GM23338 (cell line): Measurements from ENCODE around the gene GIGYF2. TPM values are rescaled to one million over a fixed set of nuclear protein-coding genes. Genes with fewer than 3 reads are reported as not detected.

Source experiments
- ATAC-seq: fragments of 200-7000 bp; cut with Tn5 transposase; 3 replicates; pipeline ENCODE4 v1.9.1; 2020
- DNase-seq: peaks from one replicate; pipeline ENCODE4 v3.0.0-alpha.2; 2015; ENCODE audit warnings: low spot score
- H2AFZ ChIP-seq: fragments of 200-600 bp; sonication (generic); 2 replicates; pipeline ENCODE4 v1.8.0; 2016; ENCODE audit warnings: antibody characterized with exemption, mild to moderate bottlenecking, moderate library complexity
- H3F3A ChIP-seq: fragments of 200-600 bp; sonication (generic); replicated peaks from 2 replicates; pipeline ENCODE4 v1.8.0; 2017; ENCODE audit warnings: antibody characterized with exemption, mixed run types, low read depth
- H3K27ac ChIP-seq: fragments of 200-600 bp; sonication (generic); 2 replicates; pipeline ENCODE4 v1.6.1; 2016; ENCODE audit warnings: low read depth
- H3K27me3 ChIP-seq: fragments of 200-600 bp; sonication (generic); 2 replicates; pipeline ENCODE4 v1.8.0; 2016; ENCODE audit warnings: mild to moderate bottlenecking, mixed run types, moderate library complexity; ENCODE audit not compliant: insufficient read depth
- H3K36me3 ChIP-seq: fragments of 200-600 bp; sonication (generic); 2 replicates; pipeline ENCODE4 v1.8.0; 2016; ENCODE audit warnings: mild to moderate bottlenecking; ENCODE audit not compliant: insufficient read depth
- H3K4me1 ChIP-seq: fragments of 200-600 bp; sonication (generic); 2 replicates; pipeline ENCODE4 v1.8.0; 2016; ENCODE audit warnings: mild to moderate bottlenecking, moderate library complexity; ENCODE audit not compliant: insufficient read depth
- H3K4me2 ChIP-seq: fragments of 200-600 bp; sonication (generic); 2 replicates; pipeline ENCODE4 v1.7.1; 2017; ENCODE audit warnings: mixed run types
- H3K4me3 ChIP-seq: fragments of 200-600 bp; sonication (generic); 2 replicates; pipeline ENCODE4 v1.6.1; 2016; ENCODE audit warnings: mixed run types
- H3K79me2 ChIP-seq: fragments of 200-600 bp; sonication (generic); replicated peaks from 2 replicates; pipeline ENCODE4 v1.8.0; 2017; ENCODE audit warnings: mild to moderate bottlenecking; ENCODE audit not compliant: insufficient read depth
- H3K9me2 ChIP-seq: fragments of 200-600 bp; sonication (generic); 2 replicates; pipeline ENCODE4 v1.8.0; 2017; ENCODE audit not compliant: insufficient read depth
- H4K20me1 ChIP-seq: fragments of 200-600 bp; sonication (generic); replicated peaks from 2 replicates; pipeline ENCODE4 v1.8.0; 2017; ENCODE audit warnings: mild to moderate bottlenecking; ENCODE audit not compliant: insufficient read depth
- H3K27ac Mint-ChIP-seq: 2 replicates; pipeline ENCODE4 v1.8.0; 2020; ENCODE audit warnings: inconsistent platforms, mild to moderate bottlenecking, moderate library complexity, mixed read lengths
- H3K27me3 Mint-ChIP-seq: 3 replicates; pipeline ENCODE4 v1.8.0; 2022; ENCODE audit warnings: low read depth, mild to moderate bottlenecking, moderate library complexity, mixed read lengths, inconsistent platforms; ENCODE audit not compliant: insufficient read depth, poor library complexity
- H3K36me3 Mint-ChIP-seq: 3 replicates; pipeline ENCODE4 v1.8.0; 2021; ENCODE audit warnings: low read depth, mild to moderate bottlenecking, inconsistent platforms, moderate library complexity, mixed read lengths
- H3K4me1 Mint-ChIP-seq: 3 replicates; pipeline ENCODE4 v1.8.0; 2020; ENCODE audit warnings: mild to moderate bottlenecking, inconsistent platforms, mixed read lengths
- H3K4me3 Mint-ChIP-seq: 3 replicates; pipeline ENCODE4 v1.8.0; 2021; ENCODE audit warnings: moderate library complexity, mild to moderate bottlenecking, inconsistent platforms, mixed read lengths
- H3K9me3 Mint-ChIP-seq: 3 replicates; pipeline ENCODE4 v1.8.0; 2020; ENCODE audit warnings: moderate library complexity, mild to moderate bottlenecking, inconsistent platforms, mixed read lengths
- CREB1 ChIP-seq: fragments of 250-450 bp; sonication (Bioruptor Pico); IDR thresholded peaks from 2 replicates; pipeline ENCODE4 v1.5.0; 2020; ENCODE audit warnings: low read depth, mild to moderate bottlenecking, moderate library complexity
- EZH2 ChIP-seq: fragments of 200-600 bp; sonication (generic); IDR thresholded peaks from one replicate; pipeline ENCODE4 v1.8.0; 2017; ENCODE audit warnings: antibody characterized with exemption, mild to moderate bottlenecking, low read depth; ENCODE audit not compliant: unreplicated experiment
- EZH2phosphoT487 ChIP-seq: fragments of 200-600 bp; sonication (generic); IDR thresholded peaks from one replicate; pipeline ENCODE4 v1.8.1; 2018; ENCODE audit warnings: antibody characterized with exemption; ENCODE audit not compliant: unreplicated experiment
- JUNB ChIP-seq: IDR thresholded peaks from one replicate; pipeline ENCODE4 v1.6.1; 2016; ENCODE audit warnings: antibody characterized with exemption; ENCODE audit not compliant: unreplicated experiment
- NANOG ChIP-seq: IDR thresholded peaks from 2 replicates; pipeline ENCODE4 v1.6.1; 2016; ENCODE audit warnings: antibody characterized with exemption, borderline replicate concordance
- POLR2AphosphoS5 ChIP-seq: IDR thresholded peaks from 2 replicates; pipeline ENCODE4 v1.6.1; 2016; ENCODE audit warnings: antibody characterized with exemption, low read depth
- STAT1 ChIP-seq: IDR thresholded peaks from one replicate; pipeline ENCODE4 v1.6.1; 2016; ENCODE audit warnings: antibody characterized with exemption; ENCODE audit not compliant: unreplicated experiment
- ZNF114 ChIP-seq: fragments of 250-450 bp; sonication (Bioruptor Pico); IDR thresholded peaks from 2 replicates; pipeline ENCODE4 v1.5.0; 2020; ENCODE audit warnings: mild to moderate bottlenecking, moderate library complexity
- ZNF331 ChIP-seq: fragments of 250-450 bp; sonication (Bioruptor Pico); IDR thresholded peaks from 2 replicates; pipeline ENCODE4 v1.5.0; 2020; ENCODE audit warnings: low read depth, mild to moderate bottlenecking, moderate library complexity
- polyA plus RNA-seq: library from polyadenylated mRNA; unstranded; fragments of >200 nt; fragmentation: Nextera tagmentation; extraction: Ambion mirVana; gene quantifications from 2 replicates; pipeline ENCODE4 v1.2.1, GENCODE V29; 2016
- total RNA-seq: library from RNA; depleted of rRNA; stranded (reverse); fragments of >200 nt; shearing (Covaris generic); gene quantifications from 2 replicates; pipeline ENCODE4 v1.2.3, GENCODE V29; 2014
- TF ChIP-seq, protein P1 (sequence below), 2 experiments: fragments of 200-600 bp in 1 of 2; sonication (generic) in 1 of 2; conservative IDR thresholded peaks; 2 replicates each; pipeline versions ENCODE4 v1.5.1 to v1.6.1; 2016 to 2017; ENCODE audit warnings: antibody characterized with exemption in 2 of 2, low read depth in 2 of 2, mild to moderate bottlenecking in 2 of 2, moderate library complexity in 1 of 2
- TF ChIP-seq, protein P2 (sequence below): fragments of 250-450 bp; sonication (Bioruptor Pico); IDR thresholded peaks from 2 replicates; pipeline ENCODE4 v1.5.0; 2020; ENCODE audit warnings: mild to moderate bottlenecking, moderate library complexity
- TF ChIP-seq, protein P3 (sequence below): IDR thresholded peaks from one replicate; pipeline ENCODE4 v1.6.1; 2018; ENCODE audit warnings: antibody characterized with exemption; ENCODE audit not compliant: unreplicated experiment
- TF ChIP-seq, protein P4 (sequence below): IDR thresholded peaks from 2 replicates; pipeline ENCODE4 v1.6.1; 2016; ENCODE audit warnings: antibody characterized with exemption

Gene GIGYF2
- total and polyA plus RNA-seq, 2 experiments from 2014 or later = 48.9 to 104 TPM

DNA sequence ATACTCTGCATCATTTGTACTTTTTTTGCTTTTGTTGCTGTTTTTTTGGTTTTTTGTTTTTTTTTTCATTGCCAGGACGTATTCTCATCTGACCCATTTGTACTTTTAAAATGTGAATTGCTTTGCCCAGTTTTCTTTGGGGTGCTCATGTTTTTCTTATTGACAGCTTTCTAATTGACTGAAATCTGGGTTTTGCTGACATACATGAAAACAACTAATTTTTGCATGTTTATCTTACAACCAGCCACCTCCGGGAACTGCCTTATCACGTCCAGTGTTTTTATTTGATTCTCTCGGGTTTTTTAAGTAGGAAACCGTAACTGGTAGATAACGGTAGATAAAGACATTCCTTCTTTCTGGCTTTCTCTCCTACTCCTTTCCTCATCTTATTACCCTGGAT, 211.6 kb downstream of the GIGYF2 start:
- Mint-ChIP-seq H3K36me3 (peaks cover 16% of the 10 kb centered on the region), H3K4me1 (no peaks in the 10 kb centered on the region), H3K27ac (no peak overlapping the region), H3K9me3 (peaks cover 33% of the 10 kb centered on the region), H3K27me3 (peaks cover 6% of the 10 kb centered on the region), H3K4me3 (no peak overlapping the region)
- ATAC-seq (no peak), DNase-seq (no peak)
- Histone ChIP-seq H3K27me3 (no peaks in the 10 kb centered on the region), H3K4me2 (no peak overlapping the region), H3K4me1 (no peaks in the 10 kb centered on the region), H4K20me1 (no peaks in the 10 kb centered on the region), H3K36me3 (0 out of 2 replicates have a peak, but pooled peaks cover 6% of the 10 kb centered on the region), H2AFZ (no peak overlapping the region), H3K79me2 (no peaks in the 10 kb centered on the region), H3K9me2 (no peaks in the 10 kb centered on the region), H3K27ac (no peak overlapping the region), H3F3A (no peaks in the 10 kb centered on the region), H3K4me3 (no peak overlapping the region)
- no peak for TF ChIP-seq NANOG
- TF ChIP-seq, protein P1, sequence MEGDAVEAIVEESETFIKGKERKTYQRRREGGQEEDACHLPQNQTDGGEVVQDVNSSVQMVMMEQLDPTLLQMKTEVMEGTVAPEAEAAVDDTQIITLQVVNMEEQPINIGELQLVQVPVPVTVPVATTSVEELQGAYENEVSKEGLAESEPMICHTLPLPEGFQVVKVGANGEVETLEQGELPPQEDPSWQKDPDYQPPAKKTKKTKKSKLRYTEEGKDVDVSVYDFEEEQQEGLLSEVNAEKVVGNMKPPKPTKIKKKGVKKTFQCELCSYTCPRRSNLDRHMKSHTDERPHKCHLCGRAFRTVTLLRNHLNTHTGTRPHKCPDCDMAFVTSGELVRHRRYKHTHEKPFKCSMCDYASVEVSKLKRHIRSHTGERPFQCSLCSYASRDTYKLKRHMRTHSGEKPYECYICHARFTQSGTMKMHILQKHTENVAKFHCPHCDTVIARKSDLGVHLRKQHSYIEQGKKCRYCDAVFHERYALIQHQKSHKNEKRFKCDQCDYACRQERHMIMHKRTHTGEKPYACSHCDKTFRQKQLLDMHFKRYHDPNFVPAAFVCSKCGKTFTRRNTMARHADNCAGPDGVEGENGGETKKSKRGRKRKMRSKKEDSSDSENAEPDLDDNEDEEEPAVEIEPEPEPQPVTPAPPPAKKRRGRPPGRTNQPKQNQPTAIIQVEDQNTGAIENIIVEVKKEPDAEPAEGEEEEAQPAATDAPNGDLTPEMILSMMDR (conservative IDR thresholded peaks at IDR 0.05; ENCODE audit: low read depth in 2 of 2) = no peak
- TF ChIP-seq CREB1 = no peak
- no peak for TF ChIP-seq EZH2phosphoT487
- TF ChIP-seq, protein P2, sequence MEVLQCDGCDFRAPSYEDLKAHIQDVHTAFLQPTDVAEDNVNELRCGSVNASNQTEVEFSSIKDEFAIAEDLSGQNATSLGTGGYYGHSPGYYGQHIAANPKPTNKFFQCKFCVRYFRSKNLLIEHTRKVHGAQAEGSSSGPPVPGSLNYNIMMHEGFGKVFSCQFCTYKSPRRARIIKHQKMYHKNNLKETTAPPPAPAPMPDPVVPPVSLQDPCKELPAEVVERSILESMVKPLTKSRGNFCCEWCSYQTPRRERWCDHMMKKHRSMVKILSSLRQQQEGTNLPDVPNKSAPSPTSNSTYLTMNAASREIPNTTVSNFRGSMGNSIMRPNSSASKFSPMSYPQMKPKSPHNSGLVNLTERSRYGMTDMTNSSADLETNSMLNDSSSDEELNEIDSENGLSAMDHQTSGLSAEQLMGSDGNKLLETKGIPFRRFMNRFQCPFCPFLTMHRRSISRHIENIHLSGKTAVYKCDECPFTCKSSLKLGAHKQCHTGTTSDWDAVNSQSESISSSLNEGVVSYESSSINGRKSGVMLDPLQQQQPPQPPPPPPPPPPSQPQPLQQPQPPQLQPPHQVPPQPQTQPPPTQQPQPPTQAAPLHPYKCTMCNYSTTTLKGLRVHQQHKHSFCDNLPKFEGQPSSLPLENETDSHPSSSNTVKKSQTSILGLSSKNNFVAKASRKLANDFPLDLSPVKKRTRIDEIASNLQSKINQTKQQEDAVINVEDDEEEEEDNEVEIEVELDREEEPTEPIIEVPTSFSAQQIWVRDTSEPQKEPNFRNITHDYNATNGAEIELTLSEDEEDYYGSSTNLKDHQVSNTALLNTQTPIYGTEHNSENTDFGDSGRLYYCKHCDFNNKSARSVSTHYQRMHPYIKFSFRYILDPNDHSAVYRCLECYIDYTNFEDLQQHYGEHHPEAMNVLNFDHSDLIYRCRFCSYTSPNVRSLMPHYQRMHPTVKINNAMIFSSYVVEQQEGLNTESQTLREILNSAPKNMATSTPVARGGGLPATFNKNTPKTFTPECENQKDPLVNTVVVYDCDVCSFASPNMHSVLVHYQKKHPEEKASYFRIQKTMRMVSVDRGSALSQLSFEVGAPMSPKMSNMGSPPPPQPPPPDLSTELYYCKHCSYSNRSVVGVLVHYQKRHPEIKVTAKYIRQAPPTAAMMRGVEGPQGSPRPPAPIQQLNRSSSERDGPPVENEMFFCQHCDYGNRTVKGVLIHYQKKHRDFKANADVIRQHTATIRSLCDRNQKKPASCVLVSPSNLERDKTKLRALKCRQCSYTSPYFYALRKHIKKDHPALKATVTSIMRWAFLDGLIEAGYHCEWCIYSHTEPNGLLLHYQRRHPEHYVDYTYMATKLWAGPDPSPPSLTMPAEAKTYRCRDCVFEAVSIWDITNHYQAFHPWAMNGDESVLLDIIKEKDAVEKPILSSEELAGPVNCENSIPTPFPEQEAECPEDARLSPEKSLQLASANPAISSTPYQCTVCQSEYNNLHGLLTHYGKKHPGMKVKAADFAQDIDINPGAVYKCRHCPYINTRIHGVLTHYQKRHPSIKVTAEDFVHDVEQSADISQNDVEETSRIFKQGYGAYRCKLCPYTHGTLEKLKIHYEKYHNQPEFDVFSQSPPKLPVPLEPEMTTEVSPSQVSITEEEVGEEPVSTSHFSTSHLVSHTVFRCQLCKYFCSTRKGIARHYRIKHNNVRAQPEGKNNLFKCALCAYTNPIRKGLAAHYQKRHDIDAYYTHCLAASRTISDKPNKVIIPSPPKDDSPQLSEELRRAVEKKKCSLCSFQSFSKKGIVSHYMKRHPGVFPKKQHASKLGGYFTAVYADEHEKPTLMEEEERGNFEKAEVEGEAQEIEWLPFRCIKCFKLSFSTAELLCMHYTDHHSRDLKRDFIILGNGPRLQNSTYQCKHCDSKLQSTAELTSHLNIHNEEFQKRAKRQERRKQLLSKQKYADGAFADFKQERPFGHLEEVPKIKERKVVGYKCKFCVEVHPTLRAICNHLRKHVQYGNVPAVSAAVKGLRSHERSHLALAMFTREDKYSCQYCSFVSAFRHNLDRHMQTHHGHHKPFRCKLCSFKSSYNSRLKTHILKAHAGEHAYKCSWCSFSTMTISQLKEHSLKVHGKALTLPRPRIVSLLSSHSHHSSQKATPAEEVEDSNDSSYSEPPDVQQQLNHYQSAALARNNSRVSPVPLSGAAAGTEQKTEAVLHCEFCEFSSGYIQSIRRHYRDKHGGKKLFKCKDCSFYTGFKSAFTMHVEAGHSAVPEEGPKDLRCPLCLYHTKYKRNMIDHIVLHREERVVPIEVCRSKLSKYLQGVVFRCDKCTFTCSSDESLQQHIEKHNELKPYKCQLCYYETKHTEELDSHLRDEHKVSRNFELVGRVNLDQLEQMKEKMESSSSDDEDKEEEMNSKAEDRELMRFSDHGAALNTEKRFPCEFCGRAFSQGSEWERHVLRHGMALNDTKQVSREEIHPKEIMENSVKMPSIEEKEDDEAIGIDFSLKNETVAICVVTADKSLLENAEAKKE (CRISPR knock-in tag) = no peak
- TF ChIP-seq EZH2 = no peak
- TF ChIP-seq, protein P3, sequence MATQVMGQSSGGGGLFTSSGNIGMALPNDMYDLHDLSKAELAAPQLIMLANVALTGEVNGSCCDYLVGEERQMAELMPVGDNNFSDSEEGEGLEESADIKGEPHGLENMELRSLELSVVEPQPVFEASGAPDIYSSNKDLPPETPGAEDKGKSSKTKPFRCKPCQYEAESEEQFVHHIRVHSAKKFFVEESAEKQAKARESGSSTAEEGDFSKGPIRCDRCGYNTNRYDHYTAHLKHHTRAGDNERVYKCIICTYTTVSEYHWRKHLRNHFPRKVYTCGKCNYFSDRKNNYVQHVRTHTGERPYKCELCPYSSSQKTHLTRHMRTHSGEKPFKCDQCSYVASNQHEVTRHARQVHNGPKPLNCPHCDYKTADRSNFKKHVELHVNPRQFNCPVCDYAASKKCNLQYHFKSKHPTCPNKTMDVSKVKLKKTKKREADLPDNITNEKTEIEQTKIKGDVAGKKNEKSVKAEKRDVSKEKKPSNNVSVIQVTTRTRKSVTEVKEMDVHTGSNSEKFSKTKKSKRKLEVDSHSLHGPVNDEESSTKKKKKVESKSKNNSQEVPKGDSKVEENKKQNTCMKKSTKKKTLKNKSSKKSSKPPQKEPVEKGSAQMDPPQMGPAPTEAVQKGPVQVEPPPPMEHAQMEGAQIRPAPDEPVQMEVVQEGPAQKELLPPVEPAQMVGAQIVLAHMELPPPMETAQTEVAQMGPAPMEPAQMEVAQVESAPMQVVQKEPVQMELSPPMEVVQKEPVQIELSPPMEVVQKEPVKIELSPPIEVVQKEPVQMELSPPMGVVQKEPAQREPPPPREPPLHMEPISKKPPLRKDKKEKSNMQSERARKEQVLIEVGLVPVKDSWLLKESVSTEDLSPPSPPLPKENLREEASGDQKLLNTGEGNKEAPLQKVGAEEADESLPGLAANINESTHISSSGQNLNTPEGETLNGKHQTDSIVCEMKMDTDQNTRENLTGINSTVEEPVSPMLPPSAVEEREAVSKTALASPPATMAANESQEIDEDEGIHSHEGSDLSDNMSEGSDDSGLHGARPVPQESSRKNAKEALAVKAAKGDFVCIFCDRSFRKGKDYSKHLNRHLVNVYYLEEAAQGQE = no peak
- no peak for TF ChIP-seq POLR2AphosphoS5
- TF ChIP-seq JUNB = no peak
- TF ChIP-seq, protein P4, sequence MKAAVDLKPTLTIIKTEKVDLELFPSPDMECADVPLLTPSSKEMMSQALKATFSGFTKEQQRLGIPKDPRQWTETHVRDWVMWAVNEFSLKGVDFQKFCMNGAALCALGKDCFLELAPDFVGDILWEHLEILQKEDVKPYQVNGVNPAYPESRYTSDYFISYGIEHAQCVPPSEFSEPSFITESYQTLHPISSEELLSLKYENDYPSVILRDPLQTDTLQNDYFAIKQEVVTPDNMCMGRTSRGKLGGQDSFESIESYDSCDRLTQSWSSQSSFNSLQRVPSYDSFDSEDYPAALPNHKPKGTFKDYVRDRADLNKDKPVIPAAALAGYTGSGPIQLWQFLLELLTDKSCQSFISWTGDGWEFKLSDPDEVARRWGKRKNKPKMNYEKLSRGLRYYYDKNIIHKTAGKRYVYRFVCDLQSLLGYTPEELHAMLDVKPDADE = no peak
- TF ChIP-seq ZNF114 (CRISPR knock-in tag) = no peak
- TF ChIP-seq STAT1 = no peak
- TF ChIP-seq ZNF331 (CRISPR knock-in tag) = no peak
